ENCODE measurements around the gene LTF. TPM values are rescaled to one million over a fixed set of nuclear protein-coding genes. Genes with fewer than 3 reads are reported as not detected.
A peak's percentile ranks its signal among the peaks of the same experiment; 100 is the strongest.
"Not testable (repeated sequence)": the region's sequence is repeated elsewhere in the genome, so short reads cannot be mapped to it uniquely, and the experiment has no call there.

LTF gene
- polyA plus RNA-seq, 6 donors from 2014 or later, result 2.5 TPM; not detected in 5

- H3K27me3 Mint-ChIP-seq, result no peaks in the 10 kb centered on the region
- H3K4me3 Mint-ChIP-seq, result no peak overlapping the region
- no peaks in the 10 kb centered on the region for H3K36me3 Mint-ChIP-seq
- DNase-seq, result no peak
- ATAC-seq (ENCODE audit: low read depth in 2 of 2), result no peak
- peak overlapping the region in 1 of 6 donors; percentile 54 for H3K27ac Mint-ChIP-seq
- H3K9me3 Mint-ChIP-seq, result no peaks in the 10 kb centered on the region
- H3K4me1 Mint-ChIP-seq, result peaks cover 21 to 28% (median 26%) of the 10 kb centered on the region in 3 donors
Observed at GRCh38 chr3:46393554-46394434, 70.9 kb downstream of the LTF start.

GRCh38 chr3:46393011-46393410 lies 71.7 kb downstream of the LTF start:
- no peak for ATAC-seq (ENCODE audit: low read depth in 2 of 2)
- Mint-ChIP-seq H3K4me3 (no peak overlapping the region), H3K36me3 (no peaks in the 10 kb centered on the region), H3K9me3 (no peaks in the 10 kb centered on the region), H3K27me3 (no peaks in the 10 kb centered on the region), H3K4me1 (peaks cover 21 to 28% (median 26%) of the 10 kb centered on the region in 3 donors), H3K27ac (no peak overlapping the region)
- DNase-seq, result no peak

GRCh38 chr3:46391526-46391925 lies 73.2 kb downstream of the LTF start:
- not testable (repeated sequence) for DNase-seq; H3K9me3 Mint-ChIP-seq; H3K27me3 Mint-ChIP-seq; H3K4me3 Mint-ChIP-seq; H3K36me3 Mint-ChIP-seq; ATAC-seq (ENCODE audit: low read depth in 2 of 2)
- Mint-ChIP-seq H3K27ac (peak overlapping the region in 1 of 6 donors; percentile 30), H3K4me1 (peaks cover 15 to 19% (median 18%) of the 10 kb centered on the region in 3 donors)

DNA sequence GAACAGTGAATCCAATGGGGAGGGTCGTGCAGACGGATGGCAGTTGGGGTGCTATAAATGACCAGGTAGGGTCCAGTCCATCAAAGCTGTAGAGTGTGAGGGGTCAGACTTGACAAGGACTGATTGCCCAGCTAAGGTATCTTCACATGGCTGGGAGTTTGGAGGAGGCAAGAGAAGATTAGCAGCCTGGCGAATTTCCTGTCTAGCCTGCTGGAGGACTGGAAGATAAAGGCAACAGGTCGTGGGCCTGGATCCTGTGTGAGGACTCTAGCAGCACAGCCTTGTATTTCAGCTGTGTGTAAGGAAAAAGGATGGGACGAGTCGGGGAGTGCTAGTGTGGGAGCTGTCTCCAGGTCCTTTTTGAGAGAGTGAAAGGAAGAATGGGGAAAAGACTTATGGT lies 75.4 kb downstream of the LTF start:
- Mint-ChIP-seq H3K4me3 (no peak overlapping the region), H3K27ac (no peak overlapping the region), H3K36me3 (no peaks in the 10 kb centered on the region), H3K9me3 (no peaks in the 10 kb centered on the region), H3K4me1 (peaks cover 12 to 16% (median 15%) of the 10 kb centered on the region in 3 donors), H3K27me3 (no peaks in the 10 kb centered on the region)
- DNase-seq (no peak), ATAC-seq (ENCODE audit: low read depth in 2 of 2) (no peak)

- not testable (repeated sequence) for H3K36me3 Mint-ChIP-seq; H3K4me3 Mint-ChIP-seq; H3K9me3 Mint-ChIP-seq; H3K27ac Mint-ChIP-seq; H3K27me3 Mint-ChIP-seq; ATAC-seq (ENCODE audit: low read depth in 2 of 2); DNase-seq
- peaks cover 14 to 20% (median 20%) of the 10 kb centered on the region in 3 donors for H3K4me1 Mint-ChIP-seq
Observed at GRCh38 chr3:46388847-46389246, 75.9 kb downstream of the LTF start.

GRCh38 chr3:46386205-46386604 lies 78.5 kb downstream of the LTF start:
- Mint-ChIP-seq H3K9me3 (no peaks in the 10 kb centered on the region), H3K27me3 (no peaks in the 10 kb centered on the region), H3K4me3 (peak overlapping the region in 2 of 8 donors; percentile 6 to 27), H3K4me1 (peaks cover 25 to 33% (median 31%) of the 10 kb centered on the region in 3 donors), H3K27ac (no peak overlapping the region), H3K36me3 (no peaks in the 10 kb centered on the region)
- ATAC-seq (ENCODE audit: low read depth in 2 of 2) (no peak), DNase-seq (no peak)

Other genes with a start within 250 kb of the LTF start
- under 1 TPM in 2 of 6 donors, not detected in 4; 0.57 to 0.90 TPM for gene CCR3, start 222.4 kb downstream of the LTF start, polyA plus RNA-seq (ENCODE audit: low read depth in 6 of 6)
- gene CCR2, start 110.8 kb downstream of the LTF start, polyA plus RNA-seq (ENCODE audit: low read depth in 6 of 6), result 1 to 10 TPM in 2 of 6 donors, under 1 TPM in 4; 0.27 to 1.4 (median 0.66) TPM
- under 1 TPM in 1 of 6 donors, not detected in 5; 0.17 TPM for gene CCR5, start 94.0 kb downstream of the LTF start, polyA plus RNA-seq (ENCODE audit: low read depth in 6 of 6)
- gene CCRL2, start 57.6 kb downstream of the LTF start, polyA plus RNA-seq (ENCODE audit: low read depth in 6 of 6), result 1 to 10 TPM in 3 of 6 donors, under 1 TPM in 2, not detected in 1; 0.73 to 1.8 (median 1.2) TPM
- not detected for gene RTP3, start 33.1 kb upstream of the LTF start, polyA plus RNA-seq (ENCODE audit: low read depth in 6 of 6)
- not detected for gene LRRC2, start 101.4 kb upstream of the LTF start, polyA plus RNA-seq (ENCODE audit: low read depth in 6 of 6)
- gene FAM240A, start 147.6 kb upstream of the LTF start, polyA plus RNA-seq (ENCODE audit: low read depth in 6 of 6), result not detected
- not detected for gene ALS2CL, start 228.8 kb upstream of the LTF start, polyA plus RNA-seq (ENCODE audit: low read depth in 6 of 6)
- not detected for gene TMIE, start 236.5 kb upstream of the LTF start, polyA plus RNA-seq (ENCODE audit: low read depth in 6 of 6)

All from naive B cell (primary cell).